ENCODE data around the gene KIF25. TPM values are rescaled to one million over a fixed set of nuclear protein-coding genes. Genes with fewer than 3 reads are reported as not detected.
A peak's percentile ranks its signal among the peaks of the same experiment; 100 is the strongest.
"Not testable (repeated sequence)": the region's sequence is repeated elsewhere in the genome, so short reads cannot be mapped to it uniquely, and the experiment has no call there.

KIF25 gene
- total RNA-seq, 2 experiments from 2014 or later: not detected

DNA sequence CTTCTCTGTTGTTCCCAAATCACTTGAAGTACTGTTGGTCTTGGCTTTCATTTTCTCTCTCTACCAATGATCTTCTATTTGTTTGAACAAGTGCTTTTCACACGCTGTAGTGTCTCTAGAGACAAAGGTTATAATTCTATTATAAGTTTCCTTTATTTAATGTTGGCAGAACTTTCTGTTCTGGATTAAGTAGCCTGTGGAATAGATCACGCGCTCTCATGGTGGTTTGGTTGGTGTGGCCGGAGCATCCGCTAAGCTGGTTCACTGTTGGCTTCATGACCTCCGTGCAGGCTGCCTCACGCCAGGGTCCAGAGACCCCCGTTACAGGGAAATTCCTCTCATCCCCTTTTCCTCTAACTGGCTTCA, 30.9 kb upstream of the KIF25 start:
- no peak overlapping the region for H3K27ac Mint-ChIP-seq
- H3K4me3 Mint-ChIP-seq: no peak overlapping the region
- H3K4me1 Mint-ChIP-seq: no peaks in the 10 kb centered on the region
- H3K27me3 Mint-ChIP-seq: no peaks in the 10 kb centered on the region
- H3K36me3 Mint-ChIP-seq: no peaks in the 10 kb centered on the region
- DNase-seq: no peak
- H3K9me3 Mint-ChIP-seq: no peaks in the 10 kb centered on the region

DNA sequence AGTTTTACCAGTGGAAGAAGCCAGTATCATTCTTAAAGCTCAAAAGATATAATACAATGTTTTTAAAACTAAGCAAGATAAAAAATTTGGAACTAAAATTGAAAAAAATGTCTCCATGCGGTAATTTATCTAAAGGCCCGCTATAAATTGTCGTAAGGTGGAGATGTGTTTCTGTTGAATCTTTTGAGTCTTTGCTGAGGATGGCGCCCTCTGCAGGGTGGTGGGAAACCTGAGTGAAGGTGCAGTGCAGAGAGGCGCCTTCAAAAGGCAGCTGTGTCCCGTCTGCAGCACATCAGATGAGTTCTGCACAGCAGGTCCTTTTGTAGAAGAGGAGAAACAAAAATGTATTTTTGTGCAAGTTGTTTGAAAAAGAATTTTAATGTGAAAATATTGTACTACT, 29.4 kb upstream of the KIF25 start:
- no peaks in the 10 kb centered on the region for H3K4me1 Mint-ChIP-seq
- H3K9me3 Mint-ChIP-seq: no peaks in the 10 kb centered on the region
- no peak overlapping the region for H3K4me3 Mint-ChIP-seq
- no peaks in the 10 kb centered on the region for H3K36me3 Mint-ChIP-seq
- no peak overlapping the region for H3K27ac Mint-ChIP-seq
- DNase-seq: peak; percentile 21
- no peaks in the 10 kb centered on the region for H3K27me3 Mint-ChIP-seq

DNA sequence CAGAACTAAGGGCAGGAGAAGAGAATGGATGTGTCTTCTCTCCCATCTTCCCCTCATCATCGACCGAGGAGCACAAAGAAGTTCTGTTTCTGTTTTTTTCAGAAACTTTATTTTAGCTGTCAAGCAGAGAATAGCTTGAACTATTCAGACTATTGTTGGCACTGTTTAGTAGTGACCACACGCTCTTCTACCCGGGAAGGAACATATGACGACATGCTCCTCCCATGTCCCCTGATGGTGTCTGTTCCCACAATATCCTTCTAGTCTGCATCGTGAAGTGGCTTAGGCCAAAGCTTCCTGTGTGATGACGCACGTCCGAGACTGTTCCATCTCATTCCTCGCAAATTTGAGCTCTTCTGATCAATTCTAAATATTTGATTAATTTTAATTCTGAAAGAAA, 27.2 kb upstream of the KIF25 start:
- Mint-ChIP-seq H3K36me3 (no peaks in the 10 kb centered on the region), H3K27ac (no peak overlapping the region), H3K4me1 (no peaks in the 10 kb centered on the region), H3K27me3 (no peaks in the 10 kb centered on the region), H3K4me3 (no peak overlapping the region), H3K9me3 (no peaks in the 10 kb centered on the region)
- DNase-seq: no peak

DNA sequence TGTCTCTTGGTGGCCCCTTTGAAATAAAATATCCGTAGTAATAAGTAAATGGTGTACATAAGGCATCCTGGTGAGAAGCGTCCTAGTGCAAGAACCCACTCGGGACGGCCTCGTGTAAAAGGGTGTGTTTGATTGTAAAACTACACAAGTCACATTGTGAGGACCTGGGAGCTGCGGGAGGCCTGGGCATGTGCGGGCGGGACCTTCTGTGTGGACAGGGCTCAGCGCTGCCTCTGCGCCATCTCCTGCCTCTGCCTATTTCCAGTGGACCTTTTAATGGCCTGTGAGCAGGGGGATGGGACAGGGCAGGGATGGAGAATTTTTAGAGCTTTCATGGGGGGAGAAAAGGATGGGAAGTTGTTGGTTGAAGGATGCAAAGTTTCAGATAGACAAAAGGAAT, 25.3 kb upstream of the KIF25 start:
- H3K27me3 Mint-ChIP-seq: no peaks in the 10 kb centered on the region
- H3K36me3 Mint-ChIP-seq: no peaks in the 10 kb centered on the region
- no peak for DNase-seq
- no peaks in the 10 kb centered on the region for H3K4me1 Mint-ChIP-seq
- no peak overlapping the region for H3K27ac Mint-ChIP-seq
- H3K9me3 Mint-ChIP-seq: no peaks in the 10 kb centered on the region
- no peak overlapping the region for H3K4me3 Mint-ChIP-seq

DNA sequence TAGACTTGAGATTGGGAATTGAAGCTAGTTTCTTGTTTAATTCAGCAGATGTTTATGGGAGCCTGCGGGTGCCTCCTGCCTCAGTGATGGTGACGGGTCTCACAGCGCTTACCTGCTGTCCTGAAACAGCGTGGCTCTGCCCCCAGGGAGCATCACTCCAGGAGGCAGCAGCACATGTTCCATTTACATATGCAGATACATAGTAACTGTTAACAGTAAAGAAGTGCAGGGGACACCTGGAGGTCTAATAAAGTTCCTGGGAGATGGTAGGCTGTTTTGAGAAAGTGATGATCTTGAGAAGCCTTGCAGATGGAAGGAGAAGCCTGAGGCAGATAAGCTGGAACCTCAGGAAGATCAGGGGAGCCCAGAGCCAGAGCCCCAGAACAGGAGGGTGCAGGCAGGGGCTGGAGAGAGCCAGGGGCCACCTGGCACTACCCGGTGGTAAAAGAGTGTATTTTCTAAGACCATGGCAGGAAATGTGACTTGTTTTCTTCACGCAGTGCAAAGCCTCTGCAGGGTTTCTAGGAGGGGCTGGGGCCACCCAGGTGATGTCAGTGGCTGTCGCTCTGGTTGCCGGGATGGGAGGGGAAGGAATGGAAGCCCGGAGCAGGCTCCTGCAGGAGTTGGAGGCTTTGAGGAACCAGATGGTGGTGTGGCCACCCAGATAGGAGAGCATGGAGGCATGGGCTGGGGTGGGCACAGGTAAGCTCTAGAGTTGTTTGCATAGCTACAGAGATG, 24.2 kb upstream of the KIF25 start:
- no peak overlapping the region for H3K27ac Mint-ChIP-seq
- no peaks in the 10 kb centered on the region for H3K9me3 Mint-ChIP-seq
- H3K27me3 Mint-ChIP-seq: no peaks in the 10 kb centered on the region
- DNase-seq: no peak
- no peaks in the 10 kb centered on the region for H3K36me3 Mint-ChIP-seq
- H3K4me3 Mint-ChIP-seq: no peak overlapping the region
- no peaks in the 10 kb centered on the region for H3K4me1 Mint-ChIP-seq

DNA sequence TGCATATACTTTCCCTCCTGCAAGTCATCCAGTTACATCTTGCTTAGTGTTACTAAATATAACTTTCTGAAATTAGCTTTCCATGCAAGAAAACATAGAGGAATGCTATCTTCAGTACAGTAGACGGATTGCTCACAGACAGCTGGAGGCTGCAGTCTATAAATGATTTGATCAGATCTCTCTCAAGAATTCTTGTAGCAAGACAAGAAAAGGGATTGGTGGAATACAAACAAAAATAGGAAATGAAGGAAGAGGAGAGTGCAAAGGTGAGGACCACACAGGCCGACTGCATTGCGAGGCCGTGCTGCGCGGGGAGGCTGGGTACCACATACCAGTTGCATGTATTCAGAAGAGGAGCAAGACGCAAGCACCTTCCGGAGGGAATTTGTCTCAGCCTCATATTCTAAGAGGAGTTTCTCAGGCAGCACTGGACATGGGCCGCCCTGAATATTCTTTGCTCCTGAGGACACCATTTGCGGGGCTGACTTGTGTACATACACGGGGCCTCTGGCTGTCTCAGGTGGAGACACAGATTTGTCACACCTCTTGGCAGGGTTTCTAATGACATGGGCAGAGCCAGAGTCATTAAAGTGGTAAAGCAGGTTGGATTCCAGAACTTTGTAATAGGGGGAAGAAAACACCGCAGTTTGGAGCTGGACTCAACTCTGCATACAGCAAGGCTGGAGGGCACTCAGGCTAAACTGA, 22.7 kb upstream of the KIF25 start:
- H3K4me3 Mint-ChIP-seq: no peak overlapping the region
- H3K4me1 Mint-ChIP-seq: no peaks in the 10 kb centered on the region
- H3K27me3 Mint-ChIP-seq: peaks cover 4% of the 10 kb centered on the region
- no peak overlapping the region for H3K27ac Mint-ChIP-seq
- DNase-seq: no peak
- H3K9me3 Mint-ChIP-seq: no peaks in the 10 kb centered on the region
- H3K36me3 Mint-ChIP-seq: no peaks in the 10 kb centered on the region

DNA sequence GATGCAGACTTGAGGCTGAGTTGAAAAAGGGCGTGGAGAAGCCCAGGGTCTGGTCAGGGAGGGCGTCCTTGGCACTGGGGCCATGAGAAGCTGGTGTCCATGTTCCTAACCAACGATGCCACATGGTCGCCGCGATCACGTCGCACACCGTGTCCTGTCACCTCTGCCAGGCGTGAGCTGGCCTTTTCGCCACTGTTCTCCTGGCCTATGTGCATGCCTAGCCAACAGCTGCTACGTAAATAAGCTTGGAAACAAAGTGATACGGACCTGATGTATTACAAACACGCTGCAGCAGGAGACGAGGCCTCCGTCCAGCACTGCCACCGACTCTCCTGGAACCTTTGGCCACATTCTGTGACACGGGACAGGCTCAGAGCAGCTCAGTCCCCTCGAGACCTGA, 22.0 kb upstream of the KIF25 start:
- H3K36me3 Mint-ChIP-seq: no peaks in the 10 kb centered on the region
- no peak for DNase-seq
- H3K9me3 Mint-ChIP-seq: no peaks in the 10 kb centered on the region
- H3K27ac Mint-ChIP-seq: no peak overlapping the region
- peaks cover 4% of the 10 kb centered on the region for H3K27me3 Mint-ChIP-seq
- H3K4me1 Mint-ChIP-seq: no peaks in the 10 kb centered on the region
- H3K4me3 Mint-ChIP-seq: no peak overlapping the region

DNA sequence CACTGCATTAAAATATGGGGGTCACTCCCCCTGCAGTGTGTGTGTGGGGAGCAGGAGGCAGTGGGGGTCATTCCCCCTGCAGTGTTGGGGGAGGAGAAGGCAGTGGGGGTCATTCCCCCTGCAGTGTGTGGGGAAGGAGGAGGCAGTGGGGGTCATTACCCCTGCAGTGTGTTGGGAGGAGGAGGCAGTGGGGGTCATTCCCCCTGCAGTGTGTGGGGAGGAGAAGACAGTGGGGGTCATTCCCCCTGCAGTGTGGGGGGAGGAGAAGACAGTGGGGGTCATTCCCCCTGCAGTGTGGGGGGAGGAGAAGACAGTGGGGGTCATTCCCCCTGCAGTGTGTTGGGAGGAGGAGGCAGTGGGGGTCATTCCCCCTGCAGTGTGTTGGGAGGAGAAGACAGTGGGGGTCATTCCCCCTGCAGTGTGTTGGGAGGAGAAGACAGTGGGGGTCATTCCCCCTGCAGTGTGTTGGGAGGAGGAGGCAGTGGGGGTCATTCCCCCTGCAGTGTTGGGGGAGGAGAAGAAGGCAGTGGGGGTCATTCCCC, 21.3 kb upstream of the KIF25 start:
- not testable (repeated sequence) for H3K9me3 Mint-ChIP-seq, H3K27me3 Mint-ChIP-seq, H3K4me1 Mint-ChIP-seq, H3K27ac Mint-ChIP-seq, H3K4me3 Mint-ChIP-seq, DNase-seq, H3K36me3 Mint-ChIP-seq

DNA sequence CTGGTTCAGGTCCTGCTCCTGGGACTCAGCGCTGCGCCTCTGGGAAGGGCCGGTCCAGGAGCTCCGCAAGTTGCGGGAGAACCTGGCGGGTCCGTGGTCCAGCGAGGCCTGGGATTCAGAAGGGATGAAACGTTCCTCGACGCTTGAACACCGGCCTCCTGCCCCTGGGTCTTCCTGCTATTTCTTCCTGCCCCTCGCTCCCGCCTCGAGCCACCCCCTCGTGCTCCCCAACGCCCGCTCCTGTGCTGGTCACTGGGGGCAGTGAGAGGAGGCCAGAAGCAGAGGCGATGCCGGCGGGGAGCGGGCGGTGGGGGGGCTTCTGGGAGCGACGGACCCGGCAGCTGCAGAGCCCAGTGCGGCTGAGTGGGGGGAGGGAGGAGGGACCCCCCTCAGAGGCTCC, 20.8 kb upstream of the KIF25 start:
- Mint-ChIP-seq H3K36me3 (no peaks in the 10 kb centered on the region), H3K27me3 (peaks cover 4% of the 10 kb centered on the region), H3K9me3 (no peaks in the 10 kb centered on the region), H3K4me1 (no peaks in the 10 kb centered on the region), H3K4me3 (no peak overlapping the region), H3K27ac (no peak overlapping the region)
- DNase-seq: no peak

DNA sequence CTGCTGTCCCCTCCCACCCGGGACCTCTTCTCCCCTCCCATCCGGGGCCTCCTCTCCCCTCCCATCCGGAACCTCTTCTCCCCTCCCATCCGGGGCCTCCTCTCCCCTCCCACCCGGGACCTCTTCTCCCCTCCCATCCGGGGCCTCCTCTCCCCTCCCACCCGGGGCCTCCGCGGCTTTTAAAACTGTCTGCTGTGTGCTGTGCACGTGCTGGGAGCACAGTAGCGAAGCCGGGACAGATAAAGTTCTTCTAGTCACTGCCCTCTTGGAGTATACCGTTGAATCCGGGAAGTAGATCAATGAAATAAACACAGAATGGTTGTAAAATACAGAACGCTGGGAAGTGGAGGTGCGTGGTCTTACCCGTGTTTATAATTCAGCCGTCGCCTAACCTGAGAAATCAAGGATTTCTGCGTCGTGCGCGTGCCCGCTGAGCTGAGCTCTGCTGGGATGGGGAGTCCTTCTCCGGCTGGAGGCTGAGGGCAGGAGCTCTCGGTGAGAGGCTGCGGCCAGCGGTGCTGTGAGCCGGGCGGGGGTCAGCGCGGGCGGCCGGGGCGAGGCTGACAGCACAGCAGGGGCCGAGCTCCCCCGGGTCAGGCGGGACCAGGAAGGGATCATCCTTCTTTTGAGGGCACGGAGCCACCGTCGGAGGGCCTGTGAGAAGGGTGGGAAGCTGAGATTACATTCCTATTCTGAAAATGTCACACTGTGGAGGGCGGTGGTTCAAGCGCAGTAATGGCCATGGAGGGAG, 19.6 kb upstream of the KIF25 start:
- DNase-seq: no peak
- H3K9me3 Mint-ChIP-seq: no peaks in the 10 kb centered on the region
- no peak overlapping the region for H3K4me3 Mint-ChIP-seq
- H3K4me1 Mint-ChIP-seq: no peaks in the 10 kb centered on the region
- peaks cover 4% of the 10 kb centered on the region for H3K27me3 Mint-ChIP-seq
- no peak overlapping the region for H3K27ac Mint-ChIP-seq
- no peaks in the 10 kb centered on the region for H3K36me3 Mint-ChIP-seq

DNA sequence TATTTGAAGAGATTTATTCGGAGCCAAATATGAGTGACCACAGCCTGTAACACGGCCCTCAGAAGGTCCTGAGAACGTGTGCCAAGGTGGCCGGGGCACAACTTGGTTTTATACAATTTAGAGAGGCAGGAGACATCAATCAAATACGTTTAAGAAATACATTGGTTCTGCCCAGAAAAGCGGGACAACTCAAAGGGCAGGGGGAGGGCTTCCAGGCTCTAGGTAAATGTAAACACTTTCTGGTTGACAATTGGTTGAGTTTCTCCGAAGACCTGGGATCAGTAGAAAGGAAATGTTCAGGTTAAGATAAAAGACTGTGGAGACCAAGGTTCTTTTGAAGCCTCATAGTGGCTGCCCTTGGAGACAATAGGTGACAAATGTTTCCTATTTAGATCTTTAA, 18.9 kb upstream of the KIF25 start:
- Mint-ChIP-seq H3K4me3 (no peak overlapping the region), H3K27me3 (peaks cover 4% of the 10 kb centered on the region), H3K27ac (no peak overlapping the region), H3K4me1 (no peaks in the 10 kb centered on the region), H3K9me3 (no peaks in the 10 kb centered on the region), H3K36me3 (no peaks in the 10 kb centered on the region)
- no peak for DNase-seq

DNA sequence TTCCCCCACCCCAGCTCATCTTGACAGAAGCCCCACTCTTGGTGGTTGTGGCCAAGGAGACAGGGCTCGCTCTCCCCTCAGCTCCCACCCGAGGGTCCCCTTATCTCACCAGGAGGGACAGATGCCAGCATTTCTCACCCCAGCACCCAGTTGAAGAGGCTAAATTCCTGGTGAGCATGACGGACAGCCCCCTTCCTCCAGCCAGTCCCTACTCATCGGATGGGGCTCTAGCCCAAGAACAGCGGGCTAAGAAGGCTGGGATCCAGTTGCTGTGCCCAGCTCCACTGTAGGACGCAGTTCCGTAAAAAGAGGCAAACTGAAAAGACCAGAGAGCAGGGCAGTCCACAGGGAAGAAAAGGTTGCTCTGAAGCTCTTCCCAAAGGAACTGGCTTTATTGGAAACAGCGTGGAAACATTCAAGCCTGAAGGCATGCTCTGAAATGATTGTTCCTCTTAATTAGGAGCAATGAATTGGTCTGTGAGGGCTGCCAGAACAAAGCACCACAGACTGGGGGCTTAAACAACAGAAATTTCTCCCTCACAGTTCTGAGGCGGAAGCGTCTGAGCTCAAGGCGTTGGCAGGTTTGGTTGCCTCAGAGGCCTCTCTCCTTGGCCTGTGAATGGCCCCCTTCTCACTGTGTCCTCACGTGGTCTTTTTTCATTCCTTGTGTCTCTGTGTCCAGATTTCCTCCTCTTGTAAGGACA, 17.9 kb upstream of the KIF25 start:
- peaks cover 4% of the 10 kb centered on the region for H3K27me3 Mint-ChIP-seq
- H3K9me3 Mint-ChIP-seq: no peaks in the 10 kb centered on the region
- H3K27ac Mint-ChIP-seq: no peak overlapping the region
- no peaks in the 10 kb centered on the region for H3K36me3 Mint-ChIP-seq
- H3K4me1 Mint-ChIP-seq: no peaks in the 10 kb centered on the region
- no peak for DNase-seq
- H3K4me3 Mint-ChIP-seq: no peak overlapping the region

DNA sequence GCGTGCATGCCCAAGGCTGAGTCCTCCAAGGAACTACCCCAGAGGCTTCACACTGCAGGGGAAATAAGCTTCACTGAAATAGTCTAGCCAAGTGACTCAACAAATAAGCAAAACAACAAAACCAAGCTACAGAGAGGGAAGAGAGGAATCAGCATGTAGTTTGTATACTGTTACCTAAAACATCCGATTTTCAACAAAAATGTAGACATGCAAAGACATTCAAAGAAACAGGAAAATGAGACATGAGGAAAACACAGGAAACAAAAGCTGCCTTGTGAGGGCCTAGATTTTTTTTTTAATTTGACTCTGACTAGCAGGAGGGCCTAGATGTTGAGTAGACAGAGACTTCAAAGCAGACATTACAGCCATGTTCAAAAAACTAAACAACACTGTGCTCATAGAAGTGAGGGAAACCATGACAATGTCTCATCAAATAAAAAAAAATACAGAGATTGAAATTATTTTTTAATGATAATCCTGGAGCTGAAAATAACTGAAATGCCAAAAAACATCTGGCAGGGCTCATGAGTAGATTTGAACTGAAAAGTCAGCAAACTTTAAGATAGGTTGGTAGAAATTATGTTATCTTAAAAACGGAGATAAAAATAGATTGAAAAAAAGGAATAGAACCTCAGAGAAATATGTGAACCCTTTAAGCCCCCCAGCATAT, 16.4 kb upstream of the KIF25 start:
- Mint-ChIP-seq H3K27ac (no peak overlapping the region), H3K9me3 (no peaks in the 10 kb centered on the region), H3K27me3 (peaks cover 4% of the 10 kb centered on the region), H3K36me3 (no peaks in the 10 kb centered on the region), H3K4me1 (no peaks in the 10 kb centered on the region), H3K4me3 (no peak overlapping the region)
- DNase-seq: no peak

DNA sequence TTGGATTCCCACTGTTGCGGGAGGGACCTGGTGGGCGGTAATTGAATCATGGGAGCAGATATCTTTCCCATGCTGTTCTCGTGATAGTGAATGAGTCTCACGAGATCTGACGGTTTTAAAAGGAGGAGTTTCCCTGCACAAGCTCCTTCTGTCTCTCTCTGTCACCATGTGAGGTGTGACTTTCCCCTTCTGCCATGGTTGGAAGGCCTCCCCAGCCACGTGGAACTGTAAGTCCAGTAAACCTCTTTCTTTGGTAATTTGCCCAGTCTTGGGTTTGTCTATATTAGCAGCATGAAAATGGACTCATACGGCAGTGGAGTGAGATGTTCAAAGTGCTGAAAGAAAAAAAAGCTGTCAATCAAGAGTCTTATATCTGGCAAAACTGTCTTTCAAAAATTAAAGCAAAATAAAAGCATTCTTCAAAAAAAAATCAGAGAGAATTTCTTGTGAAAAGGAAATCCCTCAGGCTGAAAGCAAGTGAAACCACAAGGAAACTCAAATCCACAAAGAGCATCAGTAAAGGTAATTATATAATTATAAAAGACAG, 15.5 kb upstream of the KIF25 start:
- Mint-ChIP-seq H3K27me3 (peaks cover 4% of the 10 kb centered on the region), H3K27ac (no peak overlapping the region), H3K4me3 (no peak overlapping the region), H3K36me3 (no peaks in the 10 kb centered on the region), H3K4me1 (no peaks in the 10 kb centered on the region), H3K9me3 (no peaks in the 10 kb centered on the region)
- no peak for DNase-seq

Data from activated naive CD8-positive, alpha-beta T cell treated with anti-CD3 and anti-CD28 coated beads for 36 hours (primary cell).